ENCODE measurements around the gene DPP3.

The DPP3 gene

DNA sequence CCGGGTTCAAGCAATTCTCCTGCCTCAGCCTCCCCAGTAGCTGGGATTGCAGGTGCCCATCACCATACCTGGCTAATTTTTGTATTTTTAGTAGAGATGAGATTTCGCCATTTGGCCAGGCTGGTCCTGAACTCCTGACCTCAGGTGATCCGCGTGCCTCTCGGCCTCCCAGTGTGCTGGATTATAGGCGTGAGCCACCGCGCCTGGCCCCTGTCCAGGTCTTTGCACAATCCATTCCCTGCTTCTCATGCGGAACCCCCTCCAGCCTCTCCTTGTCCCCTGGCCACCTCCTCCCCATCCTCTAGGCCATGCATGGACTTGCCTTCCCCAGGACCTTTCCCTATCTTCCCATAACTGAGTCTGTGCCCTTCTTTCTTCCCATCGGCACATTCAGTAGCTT, 8.7 kb downstream of the DPP3 start:
- DNase-seq, result no peak

DNA sequence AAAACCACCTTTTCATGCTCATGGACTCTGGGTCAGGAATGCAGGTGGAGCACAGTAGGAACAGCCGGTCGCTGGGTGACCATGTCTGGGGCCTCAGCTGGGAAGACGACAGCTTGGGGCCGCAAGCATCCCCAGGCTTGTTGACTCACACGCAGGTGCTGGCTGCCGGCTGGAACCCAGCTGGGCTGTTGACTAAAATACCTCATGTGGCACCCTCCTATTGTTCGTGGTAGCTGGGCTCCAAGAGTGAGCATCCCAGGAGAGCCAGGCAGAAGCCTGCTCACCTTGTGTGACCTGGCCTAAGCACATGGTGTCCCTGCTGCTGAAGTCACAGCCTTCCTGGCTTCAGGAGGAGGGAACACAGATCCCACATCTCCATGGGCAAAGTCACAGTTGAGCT, 9.4 kb downstream of the DPP3 start:
- no peak for DNase-seq

DNA sequence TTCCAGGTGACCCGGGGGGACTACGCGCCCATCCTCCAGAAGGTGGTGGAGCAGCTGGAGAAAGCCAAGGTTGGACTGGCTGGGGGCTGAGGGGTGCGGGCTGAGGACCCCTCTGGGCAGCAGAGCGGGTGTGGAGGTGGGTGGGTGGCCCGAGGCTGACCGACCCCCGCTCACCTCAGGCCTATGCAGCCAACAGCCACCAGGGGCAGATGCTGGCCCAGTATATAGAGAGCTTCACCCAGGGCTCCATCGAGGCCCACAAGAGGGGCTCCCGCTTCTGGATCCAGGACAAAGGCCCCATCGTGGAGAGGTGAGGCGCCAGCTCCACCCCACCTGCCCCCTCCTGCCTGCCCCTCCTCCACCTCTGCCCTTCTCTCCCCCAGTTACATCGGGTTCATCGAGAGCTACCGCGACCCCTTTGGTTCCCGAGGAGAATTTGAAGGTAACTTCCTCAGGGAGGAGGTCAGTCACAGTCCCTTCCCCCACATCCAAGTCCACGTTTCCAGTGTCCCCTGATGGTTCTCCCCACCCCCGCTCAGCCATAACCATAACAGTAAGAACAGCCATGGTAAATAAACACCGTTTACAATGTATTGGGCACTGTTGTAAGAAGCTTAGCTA, 11.2 kb downstream of the DPP3 start:
- no peak for DNase-seq

DNA sequence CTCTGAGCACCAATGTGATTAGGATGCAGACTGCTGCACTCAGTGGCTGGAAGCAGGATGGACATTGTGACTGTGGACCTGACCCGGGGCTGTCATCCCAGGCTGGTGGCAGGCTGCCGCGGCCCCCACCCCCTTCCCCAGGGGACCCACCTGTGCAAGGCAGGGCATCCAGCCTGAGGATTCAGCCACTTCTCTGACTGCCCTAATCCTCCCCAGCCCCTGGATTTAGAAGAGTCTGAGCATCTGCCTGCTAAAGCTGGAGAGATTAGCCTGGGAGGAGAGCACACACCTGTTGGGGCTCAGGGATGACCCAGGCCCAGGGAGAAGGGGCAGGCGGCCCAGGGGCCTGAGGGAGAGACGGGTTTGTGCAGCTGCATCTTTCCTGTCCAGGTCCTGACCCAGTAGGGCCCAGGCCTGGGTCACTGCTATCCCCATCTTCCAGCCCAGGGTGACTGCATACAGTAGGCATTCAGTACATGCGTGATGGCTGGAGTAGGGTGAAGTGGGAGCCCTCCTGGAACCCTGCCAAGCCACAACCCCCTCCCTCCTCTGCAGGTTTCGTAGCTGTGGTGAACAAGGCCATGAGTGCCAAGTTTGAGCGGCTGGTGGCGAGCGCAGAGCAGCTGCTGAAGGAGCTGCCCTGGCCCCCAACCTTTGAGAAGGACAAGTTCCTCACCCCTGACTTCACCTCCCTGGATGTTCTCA, 12.1 kb downstream of the DPP3 start:
- no peak for DNase-seq

DNA sequence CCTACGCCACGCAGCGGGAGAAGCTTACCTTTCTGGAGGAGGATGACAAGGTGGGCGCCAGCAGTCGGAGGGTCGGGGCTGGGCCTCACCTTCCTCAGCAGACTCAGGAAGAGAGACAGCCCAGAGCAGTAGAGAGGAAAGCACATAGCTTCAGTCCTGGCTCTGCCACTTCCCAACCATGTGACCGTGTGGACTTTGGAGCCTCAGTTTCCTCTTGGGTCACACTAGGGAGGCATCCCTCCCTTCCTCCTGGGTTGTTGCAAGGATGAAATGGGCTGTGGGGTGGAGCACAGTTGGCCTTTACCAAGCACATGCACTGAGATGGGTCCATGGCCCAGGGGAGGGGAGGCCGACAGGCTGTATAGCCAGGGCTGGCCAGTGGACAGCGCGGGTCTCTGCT, 12.9 kb downstream of the DPP3 start:
- DNase-seq, result no peak

DNA sequence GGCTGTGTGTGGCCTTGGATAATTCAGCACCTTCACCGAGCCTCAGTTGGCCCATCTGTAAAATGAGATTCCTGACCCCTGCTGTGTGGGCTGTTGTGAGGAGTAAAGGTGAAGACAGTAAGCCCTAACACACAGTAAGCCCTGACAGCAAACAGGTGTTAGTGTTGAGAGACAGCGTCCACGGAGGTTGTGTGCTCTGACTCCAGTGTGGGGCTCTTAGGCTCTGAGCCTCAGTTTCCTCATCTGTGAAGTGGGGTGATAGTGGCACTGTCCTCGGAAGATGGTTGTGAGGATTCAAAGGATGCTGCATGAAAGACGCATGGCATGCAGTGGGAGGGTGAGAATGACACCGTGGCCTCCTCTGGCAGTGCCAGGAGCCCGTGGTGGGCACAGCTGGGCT, 14.2 kb downstream of the DPP3 start:
- no peak for DNase-seq

DNA sequence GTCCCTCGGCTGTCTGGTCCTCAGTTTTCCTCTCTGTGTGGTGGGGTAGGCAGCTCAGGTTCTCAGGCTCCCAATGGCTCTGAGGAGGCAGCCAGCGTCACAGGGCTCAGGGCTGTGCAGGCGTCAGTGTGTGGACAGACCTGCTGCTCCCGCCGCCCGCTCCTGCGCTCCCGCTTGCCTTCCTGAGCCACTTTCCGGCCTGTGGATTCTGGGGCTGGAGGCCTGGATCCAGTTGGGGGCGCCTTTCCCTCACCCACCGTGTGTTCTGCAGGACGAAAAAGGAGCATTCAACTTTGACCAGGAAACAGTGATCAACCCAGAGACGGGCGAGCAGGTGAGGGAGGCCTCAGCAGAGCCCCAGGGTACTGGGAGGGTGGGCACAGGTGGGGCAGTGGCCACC, 14.7 kb downstream of the DPP3 start:
- DNase-seq, result no peak

DNA sequence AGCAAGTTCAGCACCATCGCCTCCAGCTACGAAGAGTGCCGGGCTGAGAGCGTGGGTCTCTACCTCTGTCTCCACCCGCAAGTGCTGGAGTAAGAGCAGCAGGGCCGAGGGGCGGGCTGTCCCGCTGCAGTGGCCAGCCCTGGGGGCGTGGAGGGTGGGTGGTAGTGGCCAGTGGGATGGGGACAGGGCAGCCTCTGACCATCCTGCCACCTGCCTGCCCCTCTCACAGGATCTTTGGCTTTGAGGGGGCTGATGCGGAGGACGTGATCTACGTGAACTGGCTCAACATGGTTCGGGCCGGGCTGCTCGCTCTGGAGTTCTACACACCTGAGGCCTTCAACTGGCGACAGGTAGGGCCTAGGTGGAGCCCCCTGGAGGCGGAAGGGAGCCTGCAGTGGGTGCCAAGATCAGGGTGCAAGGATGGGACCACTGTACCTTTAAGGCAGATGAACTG, 15.2 kb downstream of the DPP3 start:
- no peak for DNase-seq

DNA sequence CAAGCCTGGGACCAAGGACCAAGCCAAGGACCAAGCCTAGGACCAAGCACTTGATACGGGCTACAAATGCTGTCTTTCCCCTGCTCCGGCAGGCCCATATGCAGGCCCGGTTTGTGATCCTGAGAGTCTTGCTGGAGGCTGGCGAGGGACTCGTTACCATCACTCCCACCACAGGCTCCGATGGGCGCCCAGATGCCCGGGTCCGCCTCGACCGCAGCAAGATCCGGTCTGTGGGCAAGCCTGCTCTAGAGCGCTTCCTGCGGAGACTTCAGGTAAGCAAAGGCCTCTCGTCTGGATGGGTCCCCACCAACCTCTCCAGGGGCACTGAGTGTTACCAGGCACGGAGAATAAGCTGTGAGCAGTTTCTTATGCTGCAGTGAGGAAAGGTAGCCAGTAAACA, 17.0 kb downstream of the DPP3 start:
- no peak for DNase-seq

DNA sequence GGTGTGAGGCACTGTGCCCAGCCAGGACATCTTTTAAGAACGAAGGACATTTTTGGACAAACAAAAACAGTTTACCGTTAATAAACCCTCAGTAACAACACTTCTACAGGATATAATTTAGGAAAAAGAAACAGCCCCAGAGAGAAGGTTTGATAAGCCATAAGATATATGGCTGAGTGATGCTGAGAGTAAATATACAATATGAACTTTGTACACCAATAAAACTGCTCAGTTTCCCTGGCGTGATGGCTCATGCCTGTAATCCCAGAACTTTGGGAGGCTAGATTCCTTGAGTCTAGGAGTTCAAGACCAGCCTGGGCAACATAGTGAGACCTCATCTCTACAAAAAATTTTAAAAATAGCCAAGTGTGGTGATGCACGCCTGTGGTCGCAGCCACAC, 18.3 kb downstream of the DPP3 start:
- no peak for DNase-seq

DNA sequence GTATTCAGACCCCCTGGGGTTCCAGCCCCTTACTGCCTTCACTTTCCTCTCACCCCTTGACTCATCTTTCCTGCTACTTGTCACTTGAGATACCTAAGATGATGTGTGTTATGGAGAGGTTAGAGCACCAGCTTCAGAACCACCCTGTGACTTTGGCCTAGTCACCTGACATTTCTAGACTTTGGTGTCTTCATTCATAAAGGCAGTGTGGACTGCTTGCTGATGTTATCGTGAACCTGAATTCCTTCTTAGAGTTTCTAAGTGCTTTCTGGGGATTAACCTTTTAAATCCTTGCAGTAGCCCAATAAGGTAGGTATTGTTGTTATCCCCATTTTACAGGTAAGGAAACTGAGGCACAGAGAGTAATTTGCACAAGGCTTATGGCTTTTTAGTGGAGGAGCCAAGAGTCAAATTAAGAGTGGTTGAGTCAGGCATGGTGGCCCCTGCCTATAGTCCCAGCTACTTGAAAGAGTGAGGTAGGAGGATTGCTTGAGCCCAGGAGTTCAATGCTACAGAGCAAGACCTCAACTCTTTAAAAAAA, 25.1 kb downstream of the DPP3 start:
- DNase-seq, result no peak

DNA sequence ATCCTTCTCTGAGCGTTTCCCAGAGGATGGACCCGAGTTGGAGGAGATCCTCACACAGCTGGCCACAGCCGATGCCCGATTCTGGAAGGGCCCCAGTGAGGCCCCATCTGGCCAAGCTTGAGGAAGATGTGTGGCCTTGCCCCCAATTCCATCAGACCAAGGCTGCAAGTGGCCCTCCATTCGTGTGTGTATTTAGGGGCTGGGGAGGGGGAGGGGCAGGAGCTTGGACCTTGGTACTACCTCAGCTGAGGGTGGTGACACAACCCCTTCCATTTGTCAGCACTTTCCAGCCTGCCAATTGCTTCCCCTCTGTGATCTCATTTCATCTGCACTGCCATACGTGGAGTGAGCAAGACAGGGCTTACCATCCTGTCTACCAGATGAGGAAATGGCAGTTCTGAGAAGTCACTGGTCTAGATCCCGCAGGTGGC, 28.9 kb downstream of the DPP3 start:
- DNase-seq, result no peak

DNA sequence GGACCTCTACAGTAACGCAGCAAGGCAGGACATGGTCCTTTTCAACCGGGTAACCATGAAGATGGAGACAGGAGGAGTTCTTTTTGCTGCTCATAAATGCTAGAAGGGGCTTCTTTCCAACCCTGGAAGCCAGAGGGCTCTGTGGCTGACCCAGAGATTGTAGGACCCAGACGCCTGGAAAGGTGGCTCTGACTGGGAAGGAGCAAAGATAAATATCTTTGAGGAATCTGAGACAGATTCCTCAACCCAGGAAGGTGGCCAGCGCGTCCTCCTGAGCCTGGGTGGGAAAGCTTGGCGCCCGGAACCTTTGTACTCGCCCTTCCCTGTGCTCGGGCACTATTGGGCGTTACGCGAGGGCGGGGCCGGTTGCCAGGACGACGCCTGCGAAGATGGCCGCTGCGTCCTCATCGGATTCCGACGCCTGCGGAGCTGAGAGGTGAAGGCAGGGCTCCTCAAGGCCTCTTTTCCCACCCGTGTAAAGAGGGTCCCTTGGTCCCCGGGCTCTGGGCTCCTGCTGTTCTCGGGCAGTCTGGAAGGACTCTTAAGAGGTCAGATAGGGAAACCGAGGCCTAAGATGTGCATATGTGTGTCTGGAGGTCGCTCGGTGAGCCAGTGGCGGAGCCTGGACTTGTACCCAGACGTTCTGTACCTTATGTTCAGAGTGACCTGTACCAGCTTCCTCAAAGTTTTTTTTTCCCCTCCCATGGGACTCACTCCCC, 30.2 kb downstream of the DPP3 start, which contains the start of gene BBS1:
Gene BBS1 (plus strand): TSS at position 365 of the 719 bp plus-strand sequence. CDS start 25 bp downstream, at position 390.
- peak; percentile 79 for DNase-seq

DNA sequence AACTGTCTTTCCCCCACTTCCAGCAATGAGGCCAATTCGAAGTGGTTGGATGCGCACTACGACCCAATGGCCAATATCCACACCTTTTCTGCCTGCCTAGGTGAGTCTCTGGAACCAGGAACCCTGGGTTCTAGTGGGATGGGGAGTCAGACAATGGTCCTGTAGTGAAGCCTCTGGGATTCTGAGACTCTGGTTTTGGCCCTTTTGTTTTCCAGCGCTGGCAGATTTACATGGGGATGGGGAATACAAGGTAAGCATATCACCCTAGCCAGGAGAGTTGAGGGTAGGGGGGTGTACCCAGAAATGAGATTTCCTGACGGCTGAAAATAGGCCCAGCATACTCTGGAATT, 30.7 kb downstream of the DPP3 start:
- no peak for DNase-seq

DNA sequence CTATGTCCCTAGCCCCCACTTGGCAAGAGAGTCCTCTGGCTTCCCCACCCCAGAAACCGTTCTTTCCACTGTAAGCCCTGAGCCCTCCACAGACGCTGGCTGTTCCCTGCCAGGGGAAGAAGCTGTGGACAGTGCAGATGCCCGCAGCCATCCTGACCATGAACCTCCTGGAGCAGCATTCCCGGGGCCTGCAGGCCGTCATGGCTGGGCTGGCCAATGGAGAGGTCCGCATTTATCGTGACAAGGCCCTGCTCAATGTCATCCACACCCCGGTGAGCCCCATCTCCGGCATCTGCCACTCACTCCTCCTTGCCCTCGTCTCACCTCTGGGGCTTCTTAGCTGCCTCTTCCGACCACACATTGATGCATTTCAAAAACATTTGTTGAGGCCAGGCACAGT, 43.4 kb downstream of the DPP3 start:
- no peak for DNase-seq

DNA sequence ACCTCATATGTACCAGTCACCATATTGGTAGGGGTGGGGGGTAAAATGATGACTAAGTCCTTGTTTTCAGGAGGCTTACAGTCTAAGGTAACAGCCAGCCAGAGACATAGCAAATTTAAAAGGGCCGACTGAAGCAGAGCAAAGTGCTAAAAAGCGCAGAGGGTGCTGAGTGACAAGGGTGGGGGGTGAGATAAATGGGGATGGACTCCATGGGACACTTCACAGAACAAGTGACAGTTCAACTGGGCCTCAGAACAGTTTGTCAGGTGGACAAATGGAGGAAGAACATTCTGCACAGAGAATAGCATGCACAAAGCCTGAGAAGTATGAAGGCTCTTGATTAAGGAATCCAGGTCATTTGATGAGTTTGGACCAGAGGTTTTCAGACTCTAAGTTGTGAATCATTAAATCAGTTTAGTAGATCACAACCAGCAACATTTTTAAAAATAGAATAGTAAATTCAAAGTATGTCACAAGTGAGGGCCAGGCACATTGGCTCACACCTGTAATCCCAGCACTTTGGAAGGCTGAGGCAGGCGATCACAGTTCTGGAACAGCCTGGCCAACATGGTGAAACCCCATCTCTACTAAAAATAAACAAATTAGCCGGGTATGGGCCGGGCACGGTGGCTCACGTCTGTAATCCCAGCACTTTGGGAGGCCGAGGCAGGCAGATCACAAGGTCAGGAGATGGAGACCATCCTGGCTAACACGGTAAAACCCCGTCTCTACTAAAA, 44.2 kb downstream of the DPP3 start:
- DNase-seq, result no peak

DNA sequence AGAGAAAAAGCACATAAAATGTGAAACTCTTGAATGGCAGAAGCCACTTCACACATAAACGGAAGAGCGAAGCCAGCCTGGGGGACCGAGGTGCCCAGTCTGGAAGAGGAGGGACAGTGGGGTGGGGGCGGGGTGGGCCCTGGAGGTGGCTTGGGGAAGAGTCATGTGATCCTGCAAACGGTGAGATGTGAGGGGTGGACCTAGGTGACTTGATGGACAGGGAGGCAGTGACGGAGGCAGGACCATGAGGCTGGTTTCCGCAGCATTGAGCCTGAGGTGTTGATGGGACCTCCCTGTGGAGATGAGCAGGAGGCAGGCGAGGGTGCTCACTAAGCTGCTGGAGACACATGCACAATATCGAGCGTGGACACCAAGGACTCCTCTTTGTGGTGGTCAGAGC, 48.8 kb downstream of the DPP3 start:
- no peak for DNase-seq

DNA sequence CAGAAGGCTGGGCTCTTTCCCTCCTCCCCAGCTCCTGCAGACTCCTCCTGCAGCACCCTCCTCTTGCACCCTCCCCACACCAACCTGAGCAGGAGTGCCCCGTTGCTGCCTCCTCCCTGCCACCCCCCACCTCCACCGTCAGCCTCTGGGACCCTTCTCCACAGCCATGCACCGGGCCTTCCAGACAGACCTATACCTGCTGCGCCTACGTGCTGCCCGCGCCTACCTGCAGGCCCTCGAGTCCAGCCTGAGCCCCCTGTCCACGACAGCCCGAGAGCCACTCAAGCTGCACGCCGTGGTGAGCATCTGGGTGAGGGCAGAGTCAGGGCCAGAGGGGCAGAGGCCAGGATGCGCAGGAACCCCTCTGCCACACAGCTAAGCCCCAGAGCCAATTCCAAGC, 49.4 kb downstream of the DPP3 start:
- no peak for DNase-seq

DNA sequence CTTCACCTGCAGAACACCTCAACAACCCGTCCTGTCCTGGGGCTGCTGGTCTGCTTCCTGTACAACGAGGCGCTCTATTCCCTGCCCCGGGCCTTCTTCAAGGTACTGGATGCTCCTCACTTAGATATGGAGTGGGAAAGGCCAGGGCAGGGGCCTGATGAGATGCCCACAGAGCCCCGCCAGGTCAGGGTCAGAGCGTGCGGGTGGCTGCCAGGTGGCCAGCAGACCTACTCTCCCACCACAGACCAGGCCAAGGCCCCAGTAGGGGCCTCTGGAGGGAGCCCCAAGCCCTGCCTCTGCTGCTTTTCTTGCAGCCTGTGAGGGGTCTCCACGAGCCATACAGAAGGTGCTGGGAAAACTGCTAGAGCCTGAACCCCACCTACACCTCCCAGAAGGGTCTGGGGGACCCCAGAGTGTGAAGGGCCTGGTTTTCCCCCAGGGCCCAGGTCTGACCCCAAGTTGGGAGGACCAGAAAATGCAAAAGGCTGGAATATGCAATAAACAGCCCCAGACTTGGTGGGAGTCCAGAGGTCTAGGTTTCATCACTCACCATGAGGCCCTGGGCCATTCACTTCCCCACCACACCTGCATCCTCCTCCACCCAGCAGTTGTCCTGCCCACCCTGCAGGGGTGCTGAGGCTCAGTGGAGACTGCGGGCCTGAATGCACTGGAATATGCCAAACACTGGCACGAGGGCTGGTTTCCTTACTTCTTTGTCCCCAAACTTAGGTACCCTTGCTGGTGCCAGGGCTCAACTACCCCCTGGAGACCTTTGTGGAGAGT, 50.9 kb downstream of the DPP3 start:
- no peak for DNase-seq

DNA sequence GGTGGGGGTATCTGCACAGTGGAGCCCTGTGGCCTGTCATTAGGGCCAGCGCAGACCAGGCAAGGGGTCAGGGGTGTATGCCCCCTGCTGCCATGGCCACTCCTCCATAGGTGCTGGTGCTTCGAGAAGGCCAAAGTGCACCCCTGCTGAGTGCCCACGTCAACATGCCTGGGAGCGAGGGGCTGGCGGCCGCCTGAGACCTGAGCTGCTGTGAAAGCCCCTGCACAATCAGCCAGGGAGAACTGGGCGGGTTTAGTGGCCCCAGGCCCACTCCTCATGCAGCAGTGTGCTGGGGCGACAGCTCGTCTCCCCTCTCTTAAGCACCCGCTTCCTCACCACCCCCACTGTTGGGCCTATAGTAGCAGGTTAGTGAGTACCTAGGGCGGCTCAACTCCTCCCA, 51.6 kb downstream of the DPP3 start:
- no peak for DNase-seq

DNA sequence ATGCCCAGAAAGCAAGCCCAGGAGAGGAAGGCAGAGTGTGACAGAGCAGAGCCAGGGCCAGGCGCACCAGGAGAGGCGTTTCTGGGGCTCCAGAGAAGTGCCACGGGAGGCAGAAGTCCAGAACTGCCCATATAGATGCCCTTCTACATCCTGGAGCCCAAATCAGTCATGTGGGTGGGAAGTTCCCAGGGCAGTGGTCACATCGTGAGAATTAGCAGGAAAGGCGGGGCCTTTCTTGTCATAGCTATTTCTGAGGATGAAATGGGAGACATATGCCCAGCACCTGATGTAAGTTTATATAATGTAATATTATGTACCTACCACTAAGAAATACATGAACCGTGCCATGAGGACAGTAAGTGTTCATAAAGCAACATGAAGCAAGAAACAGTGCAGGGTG, 52.5 kb downstream of the DPP3 start:
- DNase-seq, result no peak

DNA sequence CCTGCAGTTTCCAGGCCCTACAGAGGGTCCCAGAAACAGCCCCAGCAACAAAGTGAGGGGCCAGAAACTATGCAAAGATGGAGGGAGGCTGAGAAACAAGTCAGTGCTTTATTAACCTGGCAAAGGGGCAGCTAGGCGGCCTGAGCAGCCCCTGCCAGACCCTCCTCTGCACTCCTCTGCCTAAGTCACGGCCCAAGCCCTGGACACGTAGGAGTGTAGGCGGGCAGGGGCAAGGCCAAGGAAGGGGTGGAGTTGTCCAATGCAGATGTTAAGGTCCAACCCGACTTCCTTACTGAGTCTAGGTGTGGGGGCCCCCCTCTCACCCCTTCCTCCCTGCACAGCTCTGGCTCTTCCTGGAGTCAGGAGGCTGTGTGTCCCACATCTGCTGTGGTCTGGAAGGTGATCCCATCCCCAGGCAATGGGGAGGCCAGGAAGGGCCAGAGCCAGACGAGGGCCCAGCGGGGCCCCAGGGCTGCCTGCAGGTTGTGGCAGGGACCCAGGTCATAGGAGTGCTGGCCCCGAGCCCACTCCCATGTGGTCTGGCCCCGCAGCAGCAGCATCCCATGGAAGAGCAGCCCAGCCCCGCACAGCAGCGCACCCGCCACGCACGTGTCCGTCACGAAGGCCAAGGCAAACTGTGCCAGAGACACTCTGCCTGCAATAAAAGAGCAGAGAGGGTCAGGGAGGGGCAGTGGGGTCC, 59.1 kb downstream of the DPP3 start:
- no peak for DNase-seq
